Measurements from ENCODE around the gene PUS10. TPM values are rescaled to one million over a fixed set of nuclear protein-coding genes. Genes with fewer than 3 reads are reported as not detected.

PUS10 gene
- total and polyA plus RNA-seq, 2 of the 13 experiments (the other 11 are each of a cell fraction or from before 2014, with no cell fraction given), result 41.4 to 44.3 TPM

DNA sequence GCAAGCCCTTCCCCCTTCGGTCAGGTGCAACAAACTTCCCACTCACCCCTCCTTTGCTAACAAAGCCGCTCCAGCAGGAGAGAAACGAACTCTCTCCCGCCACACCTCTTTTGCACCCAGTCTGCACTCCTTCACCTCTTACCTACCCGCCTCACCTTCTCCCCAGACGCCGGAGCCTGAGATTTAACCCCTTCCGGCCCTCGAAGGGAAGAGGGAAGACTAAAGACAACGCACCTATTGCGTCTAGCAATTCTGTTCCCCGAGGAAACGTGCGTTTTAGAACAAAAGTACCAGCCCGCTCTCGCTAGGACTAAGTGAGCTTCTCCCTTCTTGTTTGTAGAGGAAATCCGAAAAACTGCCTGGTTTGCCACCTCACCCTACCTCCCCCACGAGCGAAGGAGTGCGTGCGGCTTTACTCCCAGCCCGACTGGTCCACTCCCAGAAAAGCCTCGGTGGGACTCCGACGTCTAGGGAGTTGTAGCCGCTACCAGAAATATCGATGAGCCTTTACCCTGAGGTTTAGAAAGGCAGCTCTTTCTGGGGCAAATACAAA is 976 bp downstream of the PUS10 start (continued):
- TF ChIP-seq, protein P1, sequence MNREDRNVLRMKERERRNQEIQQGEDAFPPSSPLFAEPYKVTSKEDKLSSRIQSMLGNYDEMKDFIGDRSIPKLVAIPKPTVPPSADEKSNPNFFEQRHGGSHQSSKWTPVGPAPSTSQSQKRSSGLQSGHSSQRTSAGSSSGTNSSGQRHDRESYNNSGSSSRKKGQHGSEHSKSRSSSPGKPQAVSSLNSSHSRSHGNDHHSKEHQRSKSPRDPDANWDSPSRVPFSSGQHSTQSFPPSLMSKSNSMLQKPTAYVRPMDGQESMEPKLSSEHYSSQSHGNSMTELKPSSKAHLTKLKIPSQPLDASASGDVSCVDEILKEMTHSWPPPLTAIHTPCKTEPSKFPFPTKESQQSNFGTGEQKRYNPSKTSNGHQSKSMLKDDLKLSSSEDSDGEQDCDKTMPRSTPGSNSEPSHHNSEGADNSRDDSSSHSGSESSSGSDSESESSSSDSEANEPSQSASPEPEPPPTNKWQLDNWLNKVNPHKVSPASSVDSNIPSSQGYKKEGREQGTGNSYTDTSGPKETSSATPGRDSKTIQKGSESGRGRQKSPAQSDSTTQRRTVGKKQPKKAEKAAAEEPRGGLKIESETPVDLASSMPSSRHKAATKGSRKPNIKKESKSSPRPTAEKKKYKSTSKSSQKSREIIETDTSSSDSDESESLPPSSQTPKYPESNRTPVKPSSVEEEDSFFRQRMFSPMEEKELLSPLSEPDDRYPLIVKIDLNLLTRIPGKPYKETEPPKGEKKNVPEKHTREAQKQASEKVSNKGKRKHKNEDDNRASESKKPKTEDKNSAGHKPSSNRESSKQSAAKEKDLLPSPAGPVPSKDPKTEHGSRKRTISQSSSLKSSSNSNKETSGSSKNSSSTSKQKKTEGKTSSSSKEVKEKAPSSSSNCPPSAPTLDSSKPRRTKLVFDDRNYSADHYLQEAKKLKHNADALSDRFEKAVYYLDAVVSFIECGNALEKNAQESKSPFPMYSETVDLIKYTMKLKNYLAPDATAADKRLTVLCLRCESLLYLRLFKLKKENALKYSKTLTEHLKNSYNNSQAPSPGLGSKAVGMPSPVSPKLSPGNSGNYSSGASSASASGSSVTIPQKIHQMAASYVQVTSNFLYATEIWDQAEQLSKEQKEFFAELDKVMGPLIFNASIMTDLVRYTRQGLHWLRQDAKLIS (CRISPR knock-in tag; IDR thresholded peaks at IDR 0.05), result peak; percentile 66; the same call in 1 of the 2 replicates
- TF ChIP-seq ZNF768 (CRISPR knock-in tag; IDR thresholded peaks at IDR 0.05) (no peak), GABPA (IDR thresholded peaks at IDR 0.05; ENCODE audit: low read depth, low read length) (peak; percentile 60), GABPA (CRISPR knock-in tag; IDR thresholded peaks at IDR 0.05; ENCODE audit: low read depth) (peak; percentile 89), HOXD1 (CRISPR knock-in tag; IDR thresholded peaks at IDR 0.05) (no peak), BORCS8-MEF2B (CRISPR knock-in tag; IDR thresholded peaks at IDR 0.05) (no peak), HOXA7 (CRISPR knock-in tag; IDR thresholded peaks at IDR 0.05) (peak; percentile 20; the same call in 1 of the 2 replicates), ZBTB3 (CRISPR knock-in tag; IDR thresholded peaks at IDR 0.05; ENCODE audit: borderline replicate concordance, low read depth) (no peak; the same call in 1 of the 2 replicates), FOXP1 (IDR thresholded peaks at IDR 0.05) (no peak), FOXP1 (CRISPR knock-in tag; IDR thresholded peaks at IDR 0.05) (peak; percentile 45; the same call in 1 of the 2 replicates), SP4 (CRISPR knock-in tag; IDR thresholded peaks at IDR 0.05) (peak; percentile 55; the same call in 1 of the 2 replicates), ZNF337 (CRISPR knock-in tag; IDR thresholded peaks at IDR 0.05; ENCODE audit: borderline replicate concordance, low read depth) (no peak; the same call in 1 of the 2 replicates), ADNP (CRISPR knock-in tag; IDR thresholded peaks at IDR 0.05) (no peak), KDM5B (CRISPR knock-in tag; IDR thresholded peaks at IDR 0.05; ENCODE audit: borderline replicate concordance) (no peak), DNMT1 (CRISPR knock-in tag; IDR thresholded peaks at IDR 0.05) (no peak), PPARG (CRISPR knock-in tag; conservative IDR thresholded peaks at IDR 0.05) (peak; percentile 89), ZNF572 (CRISPR knock-in tag; IDR thresholded peaks at IDR 0.05) (peak; percentile 46), GABPB1 (CRISPR knock-in tag; IDR thresholded peaks at IDR 0.05) (peak; percentile 83)
- TF ChIP-seq, protein P2, sequence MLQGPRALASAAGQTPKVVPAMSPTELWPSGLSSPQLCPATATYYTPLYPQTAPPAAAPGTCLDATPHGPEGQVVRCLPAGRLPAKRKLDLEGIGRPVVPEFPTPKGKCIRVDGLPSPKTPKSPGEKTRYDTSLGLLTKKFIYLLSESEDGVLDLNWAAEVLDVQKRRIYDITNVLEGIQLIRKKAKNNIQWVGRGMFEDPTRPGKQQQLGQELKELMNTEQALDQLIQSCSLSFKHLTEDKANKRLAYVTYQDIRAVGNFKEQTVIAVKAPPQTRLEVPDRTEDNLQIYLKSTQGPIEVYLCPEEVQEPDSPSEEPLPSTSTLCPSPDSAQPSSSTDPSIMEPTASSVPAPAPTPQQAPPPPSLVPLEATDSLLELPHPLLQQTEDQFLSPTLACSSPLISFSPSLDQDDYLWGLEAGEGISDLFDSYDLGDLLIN (CRISPR knock-in tag; IDR thresholded peaks at IDR 0.05; ENCODE audit: borderline replicate concordance), result no peak; the same call in 1 of the 2 replicates
- TF ChIP-seq, protein P3, sequence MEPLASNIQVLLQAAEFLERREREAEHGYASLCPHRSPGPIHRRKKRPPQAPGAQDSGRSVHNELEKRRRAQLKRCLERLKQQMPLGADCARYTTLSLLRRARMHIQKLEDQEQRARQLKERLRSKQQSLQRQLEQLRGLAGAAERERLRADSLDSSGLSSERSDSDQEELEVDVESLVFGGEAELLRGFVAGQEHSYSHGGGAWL (CRISPR knock-in tag; IDR thresholded peaks at IDR 0.05), result peak; percentile 11; the same call in 1 of the 2 replicates
- TF ChIP-seq, protein P4, sequence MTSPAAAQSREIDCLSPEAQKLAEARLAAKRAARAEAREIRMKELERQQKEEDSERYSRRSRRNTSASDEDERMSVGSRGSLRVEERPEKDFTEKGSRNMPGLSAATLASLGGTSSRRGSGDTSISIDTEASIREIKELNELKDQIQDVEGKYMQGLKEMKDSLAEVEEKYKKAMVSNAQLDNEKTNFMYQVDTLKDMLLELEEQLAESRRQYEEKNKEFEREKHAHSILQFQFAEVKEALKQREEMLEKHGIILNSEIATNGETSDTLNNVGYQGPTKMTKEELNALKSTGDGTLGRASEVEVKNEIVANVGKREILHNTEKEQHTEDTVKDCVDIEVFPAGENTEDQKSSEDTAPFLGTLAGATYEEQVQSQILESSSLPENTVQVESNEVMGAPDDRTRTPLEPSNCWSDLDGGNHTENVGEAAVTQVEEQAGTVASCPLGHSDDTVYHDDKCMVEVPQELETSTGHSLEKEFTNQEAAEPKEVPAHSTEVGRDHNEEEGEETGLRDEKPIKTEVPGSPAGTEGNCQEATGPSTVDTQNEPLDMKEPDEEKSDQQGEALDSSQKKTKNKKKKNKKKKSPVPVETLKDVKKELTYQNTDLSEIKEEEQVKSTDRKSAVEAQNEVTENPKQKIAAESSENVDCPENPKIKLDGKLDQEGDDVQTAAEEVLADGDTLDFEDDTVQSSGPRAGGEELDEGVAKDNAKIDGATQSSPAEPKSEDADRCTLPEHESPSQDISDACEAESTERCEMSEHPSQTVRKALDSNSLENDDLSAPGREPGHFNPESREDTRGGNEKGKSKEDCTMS (CRISPR knock-in tag; conservative IDR thresholded peaks at IDR 0.05), result no peak; the same call in 1 of the 2 replicates
- TF ChIP-seq, protein P5, sequence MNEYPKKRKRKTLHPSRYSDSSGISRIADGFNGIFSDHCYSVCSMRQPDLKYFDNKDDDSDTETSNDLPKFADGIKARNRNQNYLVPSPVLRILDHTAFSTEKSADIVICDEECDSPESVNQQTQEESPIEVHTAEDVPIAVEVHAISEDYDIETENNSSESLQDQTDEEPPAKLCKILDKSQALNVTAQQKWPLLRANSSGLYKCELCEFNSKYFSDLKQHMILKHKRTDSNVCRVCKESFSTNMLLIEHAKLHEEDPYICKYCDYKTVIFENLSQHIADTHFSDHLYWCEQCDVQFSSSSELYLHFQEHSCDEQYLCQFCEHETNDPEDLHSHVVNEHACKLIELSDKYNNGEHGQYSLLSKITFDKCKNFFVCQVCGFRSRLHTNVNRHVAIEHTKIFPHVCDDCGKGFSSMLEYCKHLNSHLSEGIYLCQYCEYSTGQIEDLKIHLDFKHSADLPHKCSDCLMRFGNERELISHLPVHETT (CRISPR knock-in tag; conservative IDR thresholded peaks at IDR 0.05), result peak; percentile 51

All from HepG2 (cell line).